ENCODE measurements around the gene KCNAB1.

The KCNAB1 gene

DNA sequence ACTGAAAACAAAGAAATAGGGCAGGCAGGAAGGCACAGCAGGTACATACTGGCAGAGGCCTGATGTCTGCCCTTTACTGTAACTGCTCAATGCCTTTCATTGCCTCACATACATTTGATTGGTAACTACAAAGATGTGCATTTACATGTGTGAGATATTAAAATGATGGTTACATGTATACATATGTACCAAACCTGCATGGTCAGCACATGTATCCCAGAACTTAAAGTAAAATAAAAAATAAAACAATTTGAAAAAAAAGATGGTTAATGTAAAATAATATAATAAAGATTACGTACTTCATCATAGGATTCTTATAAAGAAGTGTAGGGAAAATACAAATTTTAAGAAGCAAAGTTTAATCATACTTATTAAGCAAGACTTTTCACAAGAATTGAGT is 419.4 kb downstream of the KCNAB1 start:
- no peak overlapping the region for H3K4me3 ChIP-seq (ENCODE audit: control insufficient read depth, low read depth, low read length)
- TF ChIP-seq, protein P1, sequence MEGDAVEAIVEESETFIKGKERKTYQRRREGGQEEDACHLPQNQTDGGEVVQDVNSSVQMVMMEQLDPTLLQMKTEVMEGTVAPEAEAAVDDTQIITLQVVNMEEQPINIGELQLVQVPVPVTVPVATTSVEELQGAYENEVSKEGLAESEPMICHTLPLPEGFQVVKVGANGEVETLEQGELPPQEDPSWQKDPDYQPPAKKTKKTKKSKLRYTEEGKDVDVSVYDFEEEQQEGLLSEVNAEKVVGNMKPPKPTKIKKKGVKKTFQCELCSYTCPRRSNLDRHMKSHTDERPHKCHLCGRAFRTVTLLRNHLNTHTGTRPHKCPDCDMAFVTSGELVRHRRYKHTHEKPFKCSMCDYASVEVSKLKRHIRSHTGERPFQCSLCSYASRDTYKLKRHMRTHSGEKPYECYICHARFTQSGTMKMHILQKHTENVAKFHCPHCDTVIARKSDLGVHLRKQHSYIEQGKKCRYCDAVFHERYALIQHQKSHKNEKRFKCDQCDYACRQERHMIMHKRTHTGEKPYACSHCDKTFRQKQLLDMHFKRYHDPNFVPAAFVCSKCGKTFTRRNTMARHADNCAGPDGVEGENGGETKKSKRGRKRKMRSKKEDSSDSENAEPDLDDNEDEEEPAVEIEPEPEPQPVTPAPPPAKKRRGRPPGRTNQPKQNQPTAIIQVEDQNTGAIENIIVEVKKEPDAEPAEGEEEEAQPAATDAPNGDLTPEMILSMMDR (IDR thresholded peaks at IDR 0.05; ENCODE audit: control insufficient read depth, insufficient read depth, low read depth, low read length, missing control alignments) = no peak
- no peak for DNase-seq (ENCODE audit: low read depth)

GRCh38 chr3:156542101-156543042 is 422.0 kb downstream of the KCNAB1 start:
- H3K4me3 ChIP-seq (ENCODE audit: control insufficient read depth, low read depth, low read length) = no peak overlapping the region
- TF ChIP-seq, protein P1 (IDR thresholded peaks at IDR 0.05; ENCODE audit: control insufficient read depth, insufficient read depth, low read depth, low read length, missing control alignments) = no peak
- DNase-seq (ENCODE audit: low read depth) = no peak

DNA sequence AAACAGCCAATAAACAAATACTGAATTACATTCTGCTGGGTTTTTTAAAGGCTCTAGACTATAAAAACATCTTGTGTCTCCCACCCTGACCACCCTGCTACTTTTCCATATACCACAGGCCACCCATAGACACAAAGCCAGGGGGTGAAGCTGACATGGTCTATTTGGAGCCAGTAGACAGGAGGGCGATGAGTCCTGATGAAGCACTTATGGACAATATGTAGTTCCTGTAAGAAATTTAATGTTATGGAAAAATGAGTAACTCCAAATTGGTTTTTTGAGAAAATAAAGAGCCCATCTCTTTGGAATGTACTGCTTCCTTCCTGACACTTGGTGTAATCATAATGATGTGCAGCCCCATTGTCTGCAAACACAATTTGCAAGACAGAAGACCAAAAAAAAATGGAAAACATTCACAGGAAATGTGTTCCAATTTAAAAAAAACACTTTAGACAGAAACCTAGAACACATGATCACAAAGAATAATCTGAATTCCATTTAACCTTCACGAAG is 422.7 kb downstream of the KCNAB1 start:
- TF ChIP-seq, protein P1 (IDR thresholded peaks at IDR 0.05; ENCODE audit: control insufficient read depth, insufficient read depth, low read depth, low read length, missing control alignments) = no peak
- no peak for DNase-seq (ENCODE audit: low read depth)
- no peak overlapping the region for H3K4me3 ChIP-seq (ENCODE audit: control insufficient read depth, low read depth, low read length)

DNA sequence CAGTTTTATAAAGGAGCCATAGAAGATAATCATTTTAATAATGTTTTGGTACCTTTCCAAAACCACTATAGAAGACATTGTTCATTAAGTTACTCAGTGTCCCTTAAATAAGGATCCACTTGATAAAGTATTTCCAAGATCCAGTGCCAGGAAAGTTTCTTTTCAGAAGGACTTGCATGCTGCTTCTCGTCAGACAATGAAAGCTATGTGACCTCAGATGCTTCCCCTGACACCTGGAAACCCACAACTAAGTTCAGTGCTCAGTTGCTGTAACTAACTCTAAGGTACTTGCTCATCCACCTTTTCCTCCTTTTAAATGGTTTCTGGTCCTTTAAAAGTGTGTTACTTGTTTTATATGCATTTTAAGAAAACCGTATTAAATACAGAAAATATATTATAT is 427.3 kb downstream of the KCNAB1 start:
- TF ChIP-seq, protein P1 (IDR thresholded peaks at IDR 0.05; ENCODE audit: control insufficient read depth, insufficient read depth, low read depth, low read length, missing control alignments) = no peak
- no peak overlapping the region for H3K4me3 ChIP-seq (ENCODE audit: control insufficient read depth, low read depth, low read length)
- DNase-seq (ENCODE audit: low read depth) = no peak

- no peak for DNase-seq (ENCODE audit: low read depth)
- TF ChIP-seq, protein P1 (IDR thresholded peaks at IDR 0.05; ENCODE audit: control insufficient read depth, insufficient read depth, low read depth, low read length, missing control alignments) = no peak
- H3K4me3 ChIP-seq (ENCODE audit: control insufficient read depth, low read depth, low read length) = no peak overlapping the region
Observed at GRCh38 chr3:156548041-156548687, 427.8 kb downstream of the KCNAB1 start.

DNA sequence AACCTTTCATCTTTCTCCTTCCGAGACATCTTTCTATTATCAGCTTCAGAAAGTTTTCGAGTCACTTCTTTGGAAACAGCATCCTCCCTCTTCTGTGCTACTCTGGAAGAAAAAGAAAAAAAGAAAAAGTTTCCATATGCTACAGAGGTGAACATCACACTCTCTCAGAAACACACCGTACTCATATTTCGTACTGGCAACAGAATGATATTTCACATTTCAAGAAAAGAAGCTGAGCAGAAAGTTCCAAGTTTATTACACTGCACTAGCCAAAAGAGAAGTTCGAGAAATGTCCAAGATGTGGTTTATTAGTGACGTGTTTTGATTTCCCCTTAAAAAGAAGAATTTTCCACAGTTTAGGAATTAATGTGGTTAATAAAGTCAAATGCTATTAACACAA is 428.5 kb downstream of the KCNAB1 start:
- TF ChIP-seq, protein P1 (IDR thresholded peaks at IDR 0.05; ENCODE audit: control insufficient read depth, insufficient read depth, low read depth, low read length, missing control alignments) = no peak
- no peak overlapping the region for H3K4me3 ChIP-seq (ENCODE audit: control insufficient read depth, low read depth, low read length)

More for the DNA sequence above, 428.5 kb downstream of the KCNAB1 start:
- no peak for DNase-seq (ENCODE audit: low read depth)

Measured in AG09309 (cell line).